Right renal pelvis (tissue), 4 donors: ENCODE results near the gene TFIP11. TPM values are rescaled to one million over a fixed set of nuclear protein-coding genes. Genes with fewer than 3 reads are reported as not detected.

ENCODE experiments used
- DNase-seq, 4 donors: peaks; one replicate each; pipeline ENCODE4 v3.0.0-alpha.2; 2013; ENCODE audit warnings: low read depth in 4 of 4, low spot score in 3 of 4, missing footprints in 1 of 4
- polyA plus RNA-seq, 4 donors: library from polyadenylated mRNA; unstranded; fragments of 120-200 nt; gene quantifications; one replicate each; pipeline ENCODE4 v1.2.1, GENCODE V29; 2013; ENCODE audit not compliant: insufficient read length in 4 of 4

Gene TFIP11
- polyA plus RNA-seq, 4 donors = 39.9 to 44.4 (median 41.8) TPM

DNA sequence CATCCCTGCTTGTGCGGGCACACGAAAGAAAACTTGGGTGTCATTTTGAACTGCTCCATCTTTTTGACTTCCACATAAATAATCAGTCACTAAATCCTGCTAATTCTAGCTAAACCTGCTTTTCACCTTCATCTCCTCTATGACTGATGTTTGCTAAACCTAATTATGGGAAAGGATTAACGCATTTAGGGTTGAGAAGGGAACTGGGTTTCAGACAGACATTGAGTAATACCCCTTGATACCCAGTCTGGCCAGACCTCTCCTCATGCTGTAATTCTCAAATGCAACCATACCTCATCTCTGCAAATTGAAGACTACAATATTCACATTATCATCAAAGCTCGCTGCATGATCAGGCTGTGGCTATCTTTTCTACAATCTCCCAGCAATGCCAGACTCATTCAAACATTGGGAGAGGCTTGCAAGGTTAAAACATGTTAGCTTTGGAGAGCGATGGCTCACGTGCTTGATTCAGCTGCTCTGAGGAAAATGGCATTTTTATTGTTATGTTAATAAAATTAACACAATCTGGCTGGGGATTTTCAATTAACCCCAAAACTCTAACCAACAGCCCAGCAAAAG lies 31.1 kb downstream of the TFIP11 start:
- no peak for DNase-seq

DNA sequence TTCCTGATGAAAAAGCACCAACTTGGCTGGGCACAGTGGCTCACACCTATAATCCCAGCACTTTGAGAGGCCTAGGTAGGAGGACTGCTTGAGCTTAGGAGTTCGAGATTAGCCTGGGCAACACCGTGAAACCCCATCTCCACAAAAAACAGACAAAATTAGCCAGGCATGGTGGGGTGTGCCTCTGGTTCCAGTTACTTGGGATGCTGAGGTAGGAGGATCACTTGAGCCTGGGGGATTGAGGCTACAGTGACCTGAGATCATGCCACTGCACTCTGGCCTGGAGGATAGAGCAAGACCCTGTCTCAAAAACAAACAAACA lies 31.7 kb downstream of the TFIP11 start:
- no peak for DNase-seq

DNA sequence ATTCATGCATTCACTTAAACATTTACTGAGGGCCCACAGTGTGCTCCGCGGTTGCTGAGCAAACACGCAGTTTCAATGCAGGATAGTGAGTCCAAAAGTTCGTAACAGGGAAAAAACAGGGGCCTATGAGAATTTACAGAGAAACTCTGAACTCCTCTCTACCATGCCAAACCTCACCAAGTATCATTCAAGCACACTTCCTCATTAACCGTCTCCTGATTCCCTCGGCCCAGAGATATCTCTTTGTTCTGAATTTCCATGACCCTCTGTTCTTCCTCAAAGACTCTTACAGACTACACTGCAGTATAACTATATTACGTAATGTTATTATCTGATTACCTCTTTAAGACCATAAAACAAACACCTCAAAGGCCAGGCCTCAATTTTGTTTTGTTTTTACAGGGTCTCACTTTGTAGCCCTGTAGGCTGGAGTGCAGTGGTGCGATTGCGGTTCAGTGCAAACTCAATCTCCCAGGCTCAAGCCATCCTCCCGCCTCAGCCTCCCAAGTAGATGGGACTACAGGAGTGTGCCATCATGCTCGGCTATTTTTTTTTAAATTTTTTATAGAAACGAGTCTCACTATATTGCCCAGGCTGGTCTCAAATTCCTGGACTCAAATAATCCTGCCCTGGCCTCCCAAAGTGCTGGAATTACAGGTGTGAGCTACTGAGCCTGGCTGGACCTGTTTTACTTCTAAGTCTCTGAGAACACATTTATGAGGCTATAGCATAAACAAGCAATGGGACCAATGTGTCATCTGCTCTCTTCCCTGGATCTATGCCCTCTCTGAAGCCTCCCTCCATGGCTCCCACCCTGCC lies 32.3 kb downstream of the TFIP11 start:
- DNase-seq = no peak

DNA sequence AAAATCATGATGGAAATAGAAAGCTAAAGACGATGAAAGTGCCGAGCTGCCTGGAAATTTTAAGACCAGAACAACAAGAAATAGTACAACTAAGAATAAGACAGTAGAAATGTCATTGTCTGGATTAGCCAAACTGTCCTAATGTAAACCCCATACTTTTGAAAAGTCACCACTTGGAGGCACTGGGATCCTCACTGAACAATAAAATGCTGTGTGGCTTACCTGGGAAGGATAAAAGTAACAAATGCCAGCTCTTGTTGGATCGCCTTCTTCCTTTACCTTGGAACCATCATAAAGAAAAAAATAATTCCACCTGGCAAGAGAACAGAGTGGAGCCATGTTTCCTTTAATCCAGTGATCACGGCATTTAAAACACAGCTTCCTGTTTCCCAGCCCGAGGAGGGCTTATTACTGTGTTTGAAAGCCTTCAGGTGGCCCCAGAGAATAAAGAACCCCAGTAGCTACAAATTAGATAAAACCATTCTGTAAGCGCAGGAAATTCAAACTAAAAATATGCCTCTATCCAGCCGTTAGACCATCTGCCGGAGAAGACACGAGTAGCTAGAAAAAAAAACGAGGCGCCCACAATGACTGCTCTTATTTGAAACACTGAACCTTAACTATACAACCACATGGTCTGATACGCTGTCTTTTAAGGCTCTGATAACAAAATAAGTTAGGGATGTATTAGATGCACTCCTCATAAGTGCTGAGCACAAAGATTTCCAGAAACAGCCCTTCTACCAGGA lies 33.1 kb downstream of the TFIP11 start:
- no peak for DNase-seq

DNA sequence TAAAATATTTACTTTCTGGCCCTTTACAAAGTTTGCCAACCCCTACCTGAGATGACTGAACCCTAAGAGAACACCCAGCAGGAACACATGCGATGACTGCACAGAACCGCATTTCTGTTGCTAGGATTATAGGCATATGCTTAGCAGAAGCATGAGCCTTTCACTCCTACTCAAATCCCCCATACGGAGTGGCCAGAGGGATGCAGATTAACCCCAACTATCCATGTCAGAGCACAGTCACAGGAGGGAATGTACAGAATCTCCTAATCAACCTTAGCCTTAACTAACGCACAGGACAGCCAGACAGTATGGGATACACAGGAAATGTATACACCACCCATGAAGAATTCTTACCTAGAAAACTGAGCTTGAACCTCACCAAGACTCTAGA lies 34.9 kb downstream of the TFIP11 start:
- DNase-seq = no peak

DNA sequence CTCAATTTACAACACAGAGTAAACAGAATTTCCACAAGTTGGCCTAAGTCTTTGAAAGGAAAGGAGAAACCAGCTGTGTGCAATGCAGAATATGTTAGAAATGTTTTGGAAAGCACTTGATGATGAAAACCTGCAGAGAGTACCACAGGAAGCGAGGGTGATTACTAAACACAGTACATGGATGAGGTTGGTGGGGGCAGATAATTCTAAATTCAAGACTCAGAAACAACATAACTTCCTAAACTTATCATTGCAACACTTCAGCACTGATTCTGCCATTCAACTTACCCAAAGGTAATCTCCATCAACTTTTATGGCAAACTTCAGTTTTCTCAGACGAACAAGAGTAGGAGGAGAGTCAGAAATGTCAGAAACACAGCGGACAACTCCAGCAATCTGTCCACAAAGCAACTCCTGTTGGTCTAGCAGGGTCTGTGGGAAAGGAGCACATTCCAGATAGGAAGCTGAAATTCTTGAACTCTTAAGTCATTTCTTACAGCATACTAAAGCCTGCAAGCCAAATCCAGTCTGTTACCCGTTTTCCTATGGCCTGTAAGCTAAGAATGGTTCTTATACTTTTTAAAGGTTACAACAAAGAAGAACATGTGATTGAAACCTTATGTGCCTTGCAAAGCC lies 35.5 kb downstream of the TFIP11 start:
- DNase-seq = no peak

DNA sequence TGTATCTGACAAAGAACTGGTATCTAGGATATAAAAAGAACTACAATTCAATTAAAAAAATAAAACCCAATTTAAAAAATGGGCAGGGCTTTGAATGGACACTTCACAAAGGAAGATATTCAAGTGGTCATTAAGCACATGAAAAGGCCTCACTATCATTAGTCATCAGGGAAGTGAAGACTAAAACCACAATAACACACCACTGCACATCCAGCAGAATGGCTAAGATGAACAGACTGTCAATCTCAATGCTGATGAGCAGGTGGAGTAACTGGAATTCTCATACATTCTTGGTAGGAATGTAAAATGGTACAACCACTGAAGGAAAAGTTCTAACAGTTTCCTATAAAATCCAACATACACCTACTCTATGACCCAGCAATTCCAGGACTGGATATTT lies 37.6 kb downstream of the TFIP11 start:
- DNase-seq = no peak

DNA sequence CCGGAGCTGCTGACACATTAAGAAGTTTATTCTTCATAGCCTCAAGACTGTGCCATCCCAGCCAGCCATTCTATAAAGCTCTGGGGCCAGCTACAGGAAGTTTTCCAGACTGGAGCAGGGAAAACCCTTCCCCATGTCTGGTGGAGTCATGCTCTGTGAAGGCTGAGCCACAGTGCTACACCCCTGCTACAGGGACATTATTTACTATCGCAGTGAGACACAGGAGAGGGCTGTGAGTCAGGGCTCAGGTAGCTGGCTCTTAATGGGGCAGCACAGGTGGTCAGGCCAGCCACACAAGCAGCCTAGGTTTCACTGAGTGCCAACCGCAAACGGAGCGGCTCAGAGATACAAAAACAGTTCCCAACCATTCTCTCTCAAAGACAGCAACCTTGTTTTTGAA lies 40.8 kb downstream of the TFIP11 start:
- no peak for DNase-seq

DNA sequence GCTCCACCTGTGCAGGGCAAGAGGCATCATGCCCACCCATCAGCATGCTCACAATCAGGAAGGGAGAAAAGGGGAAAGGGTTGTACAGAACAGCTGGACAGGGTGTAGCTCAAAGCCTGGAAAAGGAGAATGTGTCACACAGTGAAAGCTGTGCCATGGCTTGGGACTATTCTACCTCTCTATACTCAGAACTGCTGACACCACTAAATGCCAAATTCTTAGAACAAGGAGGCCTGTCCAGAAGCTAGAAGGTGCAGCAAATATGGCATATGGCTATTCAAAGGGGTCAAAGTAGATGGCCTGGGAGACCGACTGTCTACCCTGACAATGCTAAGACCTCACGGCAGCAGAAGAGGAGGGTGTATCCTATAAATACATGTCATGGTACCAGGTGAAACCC lies 41.5 kb downstream of the TFIP11 start:
- DNase-seq = no peak

DNA sequence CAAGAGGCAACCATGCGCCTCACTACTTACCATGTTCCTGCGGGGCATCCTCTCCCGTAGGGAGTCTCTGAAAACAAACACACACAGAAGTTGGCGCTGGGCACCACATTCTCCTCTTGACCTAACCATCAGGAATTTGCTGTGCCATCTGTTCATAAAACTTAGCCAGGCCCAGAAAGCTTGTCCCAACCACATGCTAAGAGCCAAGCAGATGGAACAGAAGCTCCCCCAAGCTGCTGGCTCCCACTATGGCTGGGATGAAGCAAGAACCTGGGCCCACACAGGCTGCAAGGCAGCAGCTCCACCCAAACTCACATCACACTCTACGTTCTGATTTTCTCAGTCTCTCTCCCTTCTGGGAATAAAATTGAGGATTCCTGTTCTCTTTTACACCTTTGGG lies 46.1 kb downstream of the TFIP11 start:
- DNase-seq = no peak

DNA sequence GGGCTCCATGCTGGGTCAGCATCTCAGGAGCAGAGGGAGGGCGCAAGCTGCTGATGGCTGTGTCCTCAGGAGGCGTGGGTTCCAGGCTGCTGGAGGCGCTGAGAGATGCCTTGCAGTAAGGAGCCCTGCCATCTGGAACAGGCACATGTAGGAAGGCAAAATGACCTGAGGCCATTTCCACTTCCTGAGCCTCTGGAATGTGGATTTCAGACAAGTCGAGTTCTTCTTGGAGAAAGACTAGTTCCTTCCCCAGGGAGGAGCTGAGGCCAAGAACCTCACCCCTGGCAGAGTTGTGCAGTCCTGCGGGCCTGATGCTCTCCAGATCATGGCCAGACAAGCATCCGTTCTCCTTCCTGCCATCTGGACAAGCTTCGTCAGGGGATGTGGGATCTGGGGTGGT lies 48.0 kb downstream of the TFIP11 start:
- no peak for DNase-seq

DNA sequence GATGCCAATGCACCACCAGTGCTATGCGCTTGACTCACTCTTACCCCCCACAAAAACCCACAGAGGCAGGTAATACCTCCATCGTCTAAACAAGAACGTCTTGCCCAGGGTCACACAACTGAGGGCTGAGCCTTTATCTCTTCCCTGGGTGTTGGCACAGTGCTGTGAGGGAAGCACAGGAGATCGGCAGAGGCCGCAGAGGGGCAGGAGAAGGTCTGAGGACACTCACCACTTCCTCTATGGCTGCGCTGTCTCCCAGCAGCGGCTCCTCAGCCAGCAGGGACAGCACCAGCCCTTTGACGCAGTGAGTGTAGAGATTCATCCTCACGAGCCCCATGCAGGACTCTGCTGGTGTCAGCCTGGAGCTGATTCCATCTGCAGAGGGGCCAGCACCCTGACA lies 48.6 kb downstream of the TFIP11 start:
- no peak for DNase-seq

DNA sequence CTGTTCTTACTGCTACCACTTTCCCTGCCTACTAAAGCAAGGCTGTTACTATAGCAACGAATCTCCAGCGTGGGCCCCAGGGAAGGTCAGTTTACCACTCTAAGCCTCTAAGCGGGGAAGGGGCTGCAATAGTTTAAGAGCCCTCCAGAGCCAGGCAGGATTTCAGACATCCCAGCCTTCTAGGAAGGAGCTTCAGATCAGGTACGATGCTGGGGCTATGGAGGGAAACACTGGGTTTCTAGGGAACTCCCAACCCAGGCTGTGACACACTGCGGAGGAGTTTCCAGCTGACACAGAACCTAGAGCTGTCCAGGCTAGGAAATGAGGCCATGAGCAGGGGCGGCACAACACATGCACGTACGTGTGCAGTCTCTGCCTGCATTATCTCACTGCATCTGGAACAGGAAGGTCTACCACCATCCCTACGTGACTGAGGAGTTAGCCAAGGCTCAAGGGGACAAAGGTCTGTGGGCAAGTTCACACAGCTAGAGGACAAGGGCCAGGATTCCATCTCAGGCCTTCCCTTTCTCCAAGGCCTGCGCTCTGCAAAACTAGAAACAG lies 49.1 kb downstream of the TFIP11 start:
- DNase-seq = peak in 1 of 4 donors; percentile 42

DNA sequence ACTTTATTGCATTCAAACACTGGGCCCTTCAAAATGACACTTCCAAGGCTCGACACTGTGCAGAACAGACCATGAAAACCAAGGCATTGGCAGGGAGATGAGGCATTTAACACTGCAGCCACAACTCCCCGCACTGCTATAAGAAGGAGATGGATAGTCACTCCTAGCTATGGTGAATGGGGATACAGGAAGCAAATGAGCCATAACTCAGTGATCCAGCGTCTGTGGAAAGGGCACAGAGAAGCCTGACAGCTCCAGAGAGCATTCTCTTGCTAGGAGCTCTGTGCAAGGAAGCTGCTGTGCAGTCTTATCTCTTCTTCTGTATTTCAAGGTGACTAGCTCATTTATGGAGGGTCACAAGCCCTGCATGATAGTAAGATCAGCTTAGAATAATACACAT lies 49.6 kb downstream of the TFIP11 start:
- no peak for DNase-seq

DNA sequence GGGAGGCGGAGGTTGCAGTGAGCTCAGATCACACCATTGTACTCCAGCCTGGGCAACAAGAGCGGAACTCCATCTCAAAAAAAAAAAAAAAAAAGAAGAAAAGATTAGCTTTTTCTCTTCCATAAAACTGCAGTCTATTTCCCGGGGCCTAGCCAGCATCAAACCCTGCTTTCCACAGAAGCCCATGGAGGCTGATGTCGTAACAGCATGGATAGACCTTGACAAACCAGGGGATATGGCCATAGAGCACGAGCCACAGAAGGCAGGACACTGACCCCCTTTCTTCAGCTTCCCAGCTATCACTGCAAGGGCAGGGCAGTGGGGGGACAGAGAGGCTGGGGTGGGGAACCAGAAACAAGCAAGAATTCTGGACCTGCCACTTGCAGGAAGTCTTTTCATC lies 50.2 kb downstream of the TFIP11 start:
- no peak for DNase-seq

DNA sequence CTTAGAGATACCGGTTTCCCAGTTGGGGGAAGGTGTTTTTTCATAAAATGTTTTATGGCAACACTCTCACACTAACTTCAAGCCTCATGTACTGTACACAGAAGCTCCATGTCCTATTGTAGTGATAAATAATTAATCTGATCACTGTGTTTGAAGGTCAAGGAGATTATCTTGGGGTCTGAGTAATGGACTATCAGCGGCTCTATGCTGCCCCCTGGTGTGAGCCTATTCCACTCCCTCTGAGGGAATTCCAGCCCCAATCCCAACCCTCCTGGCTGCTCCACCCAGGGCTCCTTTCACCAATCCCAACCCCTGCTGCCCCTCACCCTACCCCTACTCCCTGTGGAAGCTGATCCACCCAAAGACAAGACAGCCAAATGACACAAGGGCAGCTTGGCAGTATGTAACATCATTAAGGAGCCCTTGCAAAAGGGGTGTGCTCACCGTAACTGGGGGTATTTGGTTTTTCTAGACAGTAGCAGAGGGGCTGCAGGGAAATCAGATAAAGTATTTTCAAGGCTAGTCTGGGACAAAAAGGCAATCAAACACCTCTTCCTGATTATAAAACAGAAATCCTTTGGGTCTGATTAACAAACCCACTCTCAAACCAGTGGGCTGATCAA lies 51.0 kb downstream of the TFIP11 start:
- peak in 1 of 4 donors; percentile 38 for DNase-seq

DNA sequence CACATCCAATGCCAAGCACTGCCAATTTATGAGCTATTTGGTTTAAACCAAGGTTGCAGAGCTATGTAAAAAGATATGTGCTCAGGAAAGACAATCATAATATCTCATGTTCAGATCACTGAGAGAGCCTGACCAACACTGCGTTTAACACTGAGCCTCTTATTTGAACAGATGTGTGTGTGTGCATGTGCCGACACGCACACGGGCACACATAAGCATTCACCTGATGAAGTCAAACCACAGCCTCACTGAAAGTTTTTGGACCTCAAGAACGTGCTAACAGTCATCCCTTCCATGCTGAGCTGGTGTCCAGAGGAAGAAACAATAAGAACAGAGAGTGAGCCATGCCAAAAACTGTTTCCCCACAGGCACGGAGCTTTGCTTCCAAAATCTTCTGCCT lies 52.1 kb downstream of the TFIP11 start:
- no peak for DNase-seq

DNA sequence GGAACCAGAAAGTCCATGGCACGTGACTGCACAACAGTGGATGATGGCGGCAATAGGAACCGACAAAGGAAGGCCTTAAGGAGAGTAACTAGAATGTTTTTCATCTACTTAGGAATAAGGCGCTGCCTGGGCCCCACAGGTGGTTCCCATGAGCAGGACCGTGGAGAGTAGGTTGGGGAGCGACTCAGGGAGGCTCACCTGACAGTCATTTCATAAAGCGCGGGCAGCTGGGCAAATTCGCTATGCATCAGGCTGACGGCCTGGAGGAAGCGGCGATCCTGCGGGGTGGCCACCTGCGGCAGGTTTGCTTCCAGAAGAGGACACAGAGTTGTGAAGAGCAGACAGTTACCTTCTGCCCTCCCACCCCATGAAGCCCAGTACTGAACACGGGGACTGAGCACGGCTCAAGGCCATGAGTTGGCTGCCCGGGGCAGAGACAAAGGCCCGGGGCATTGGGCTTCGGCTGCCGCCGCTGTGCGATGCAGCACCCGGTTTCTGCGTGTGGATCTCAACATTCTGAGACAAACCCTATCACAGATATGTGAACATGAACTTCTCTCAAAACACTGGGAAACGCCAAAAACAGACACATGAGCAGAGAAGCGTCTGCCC lies 54.5 kb downstream of the TFIP11 start:
- DNase-seq = no peak

DNA sequence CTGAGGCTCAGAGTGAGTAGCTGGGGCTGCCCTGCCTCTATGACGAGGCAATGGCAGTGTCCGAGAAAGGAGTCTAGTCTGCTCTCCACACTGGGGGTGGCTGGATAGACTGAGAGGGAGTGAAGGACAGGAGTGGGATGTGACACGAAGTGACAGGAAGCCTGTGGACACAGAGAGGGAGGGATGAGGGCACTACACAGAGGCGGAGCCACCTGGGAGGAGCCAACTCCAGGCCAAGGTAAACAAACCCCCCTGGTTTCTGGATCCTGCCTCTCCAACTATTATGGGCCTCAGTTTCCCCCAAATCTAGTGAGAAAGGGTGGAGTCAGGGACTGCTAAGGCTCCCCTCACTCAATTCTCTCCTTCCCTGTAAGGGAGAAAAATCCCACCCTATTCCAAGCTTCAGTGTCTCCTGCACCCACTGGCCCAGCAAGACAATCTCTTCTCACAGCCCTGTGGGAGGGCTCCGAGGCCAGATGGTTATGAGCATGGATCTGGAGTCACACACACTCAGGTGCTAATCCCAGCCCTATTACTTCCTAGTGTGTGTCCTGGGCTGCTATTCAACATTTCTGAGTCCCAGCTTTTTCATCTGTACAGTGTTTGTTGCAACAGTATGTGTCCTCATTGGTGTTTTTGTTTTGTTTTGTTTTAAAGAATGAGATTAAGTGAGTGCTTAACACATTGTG lies 58.3 kb downstream of the TFIP11 start:
- no peak for DNase-seq

DNA sequence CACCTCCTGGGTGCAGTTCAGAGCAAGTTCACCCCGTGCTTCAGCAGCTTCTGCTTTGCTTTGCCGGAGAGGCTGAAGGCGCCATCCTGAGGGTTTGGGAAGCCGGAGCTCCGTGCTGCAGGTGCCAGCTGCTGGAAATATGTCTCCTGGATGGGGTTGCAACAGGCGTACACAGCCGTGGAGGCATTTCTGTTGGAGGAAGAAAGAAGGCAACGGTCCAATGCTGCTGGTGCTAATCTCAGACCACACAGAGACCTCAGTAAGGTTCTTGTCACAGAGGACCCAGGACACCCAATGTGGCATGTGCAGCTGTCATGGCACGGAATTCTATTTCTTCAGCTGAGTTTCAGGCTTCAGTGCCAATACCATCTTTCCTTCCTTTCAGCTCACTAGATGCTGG lies 59.1 kb downstream of the TFIP11 start:
- DNase-seq = no peak
